ENCODE measurements around the gene DIDO1. TPM values are rescaled to one million over a fixed set of nuclear protein-coding genes. Genes with fewer than 3 reads are reported as not detected.

Gene DIDO1
- total RNA-seq, 4 donors from 2014 or later, result 49.5 to 75.8 (median 66.5) TPM

- Histone ChIP-seq H3K9me3 (no peaks in the 10 kb centered on the region), H3K27ac (peak overlapping the region; percentile 74 to 98 (median 92)), H3K36me3 (peaks cover 0 to 29% of the 10 kb centered on the region in 2 donors), H3K27me3 (no peaks in the 10 kb centered on the region), H3K4me3 (peak overlapping the region in 1 of 2 donors; percentile 48), H3K4me1 (peaks cover 5 to 33% (median 29%) of the 10 kb centered on the region in 3 donors)
- TF ChIP-seq EP300 (IDR thresholded peaks at IDR 0.05), result no peak
- TF ChIP-seq POLR2A (IDR thresholded peaks at IDR 0.05), result peak in 1 of 2 donors; percentile 16
- no peak for TF ChIP-seq POLR2AphosphoS5 (IDR thresholded peaks at IDR 0.05)
- TF ChIP-seq CTCF (IDR thresholded peaks at IDR 0.05), result no peak
- peak; percentile 90 for ATAC-seq
- 4 to 34% methylated on average over 3 to 5 of the region's 32 CpGs for WGBS, 2 donors (ENCODE audit: low coverage in 1 of 2)
These were observed 27.8 kb upstream of the DIDO1 start for GRCh38 chr20:62953839-62954703.

GRCh38 chr20:62952968-62953838 lies 26.9 kb upstream of the DIDO1 start:
- Histone ChIP-seq H3K9me3 (no peaks in the 10 kb centered on the region), H3K4me1 (peaks cover 5 to 33% (median 29%) of the 10 kb centered on the region in 3 donors), H3K36me3 (peaks cover 0 to 33% of the 10 kb centered on the region in 2 donors), H3K27ac (peak overlapping the region; percentile 74 to 98 (median 92)), H3K27me3 (no peaks in the 10 kb centered on the region), H3K4me3 (peak overlapping the region in 1 of 2 donors; percentile 48)
- TF ChIP-seq CTCF (IDR thresholded peaks at IDR 0.05), result no peak
- ATAC-seq, result no peak
- WGBS, 2 donors (ENCODE audit: low coverage in 1 of 2), result no CpG with 5 or more reads among the region's 19 CpGs

GRCh38 chr20:62952373-62952967 lies 26.2 kb upstream of the DIDO1 start, which contains the start of gene SLC17A9:
SLC17A9 (plus strand) TSS chr20:62952709; CDS start chr20:62952831, 122 bp downstream.
- WGBS, 2 donors (ENCODE audit: low coverage in 1 of 2), result 54% methylated on average over 3 of the region's 37 CpGs; no CpG with 5 or more reads in 1 of the 2 donors
- Histone ChIP-seq H3K4me1 (peaks cover 5 to 33% (median 29%) of the 10 kb centered on the region in 3 donors), H3K9me3 (no peaks in the 10 kb centered on the region), H3K27ac (peak within 1 kb of the TSS; percentile 74 to 98 (median 92)), H3K27me3 (no peaks in the 10 kb centered on the region), H3K4me3 (peak within 1 kb of the TSS; percentile 3 to 48), H3K36me3 (peaks cover 0 to 36% of the 10 kb centered on the region in 2 donors)
- TF ChIP-seq POLR2A (IDR thresholded peaks at IDR 0.05), result no peak
- TF ChIP-seq CTCF (IDR thresholded peaks at IDR 0.05), result peak in 2 of 4 experiments; percentile 21 to 22
- peak; percentile 13 for TF ChIP-seq POLR2AphosphoS5 (IDR thresholded peaks at IDR 0.05)
- ATAC-seq, result peak; percentile 47

- H3K4me1 ChIP-seq, result peaks cover 5 to 38% (median 29%) of the 10 kb centered on the region in 3 donors
- H3K27me3 ChIP-seq, result no peaks in the 10 kb centered on the region
- peak overlapping the region in 3 of 4 donors; percentile 90 to 98 (median 93) for H3K27ac ChIP-seq
- ATAC-seq, result no peak
- no peaks in the 10 kb centered on the region for H3K9me3 ChIP-seq
- no peak for TF ChIP-seq POLR2AphosphoS5 (IDR thresholded peaks at IDR 0.05)
- TF ChIP-seq EP300 (IDR thresholded peaks at IDR 0.05), result no peak
- no peak for TF ChIP-seq CTCF (IDR thresholded peaks at IDR 0.05)
- no peak for TF ChIP-seq POLR2A (IDR thresholded peaks at IDR 0.05)
- peaks cover 0 to 42% of the 10 kb centered on the region in 2 donors for H3K36me3 ChIP-seq
- 82% methylated on average over 3 of the region's 8 CpGs; no CpG with 5 or more reads in 1 of the 2 donors for WGBS, 2 donors (ENCODE audit: low coverage in 1 of 2)
- H3K4me3 ChIP-seq, result peak overlapping the region in 1 of 2 donors; percentile 48
These were observed 25.6 kb upstream of the DIDO1 start for GRCh38 chr20:62951896-62952372.
